Erythroblast (primary cell): Measurements from ENCODE around the gene RTN4IP1.

Experiments used
- GATA1 ChIP-seq: IDR thresholded peaks from 2 replicates; pipeline ENCODE4 v1.6.1; 2011; ENCODE audit warnings: low read depth, mild to moderate bottlenecking, control low read depth, low read length, moderate library complexity
- POLR2A ChIP-seq: IDR thresholded peaks from 2 replicates; pipeline ENCODE4 v1.6.1; 2011; ENCODE audit warnings: mild to moderate bottlenecking, low read length

DNA sequence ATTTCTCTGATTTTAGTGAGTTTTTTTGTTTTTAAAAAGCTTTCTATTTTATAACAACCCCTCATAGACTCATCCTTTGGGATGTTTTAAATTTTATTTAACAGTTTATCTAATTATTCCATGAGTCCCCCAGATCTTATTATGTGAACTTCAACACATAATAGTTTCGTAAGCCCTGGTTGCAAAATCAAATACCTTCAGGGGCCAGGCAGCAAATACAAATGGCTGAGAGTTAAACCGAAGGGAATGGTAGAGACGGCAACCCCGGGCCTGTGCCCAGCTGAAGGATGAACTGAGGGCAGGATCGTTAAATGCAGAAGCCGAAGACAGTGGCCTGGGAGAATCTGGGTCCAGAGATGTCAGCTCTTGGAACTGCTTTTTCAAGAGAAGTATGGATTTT, 88.4 kb downstream of the RTN4IP1 start:
- TF ChIP-seq POLR2A (no peak), GATA1 (no peak)
